Psoas muscle (tissue), 8 donors: ENCODE measurements around the gene ELAVL3. TPM values are rescaled to one million over a fixed set of nuclear protein-coding genes. Genes with fewer than 3 reads are reported as not detected.
"Not testable (repeated sequence)": the region's sequence is repeated elsewhere in the genome, so short reads cannot be mapped to it uniquely, and the experiment has no call there.

Source experiments
- ATAC-seq, 4 donors: fragments of 200-7000 bp; cut with Tn5 transposase; one replicate each; pipeline ENCODE4 v1.9.1; 2020; ENCODE audit warnings: moderate library complexity in 3 of 4, mild to moderate bottlenecking in 2 of 4
- DNase-seq, 2 donors: peaks; one replicate each; pipeline ENCODE4 v3.0.0-alpha.2; 2020
- H3K27ac ChIP-seq: fragments of 200-600 bp; one replicate; pipeline ENCODE4 v1.8.0; 2022
- H3K27me3 ChIP-seq, 3 donors: fragments of 200-600 bp in 1 of 3; one replicate each; pipeline versions ENCODE4 v1.6.1 to v1.8.0; 2013 to 2022; ENCODE audit warnings: low read length in 2 of 3, mild to moderate bottlenecking in 2 of 3, moderate library complexity in 1 of 3; ENCODE audit not compliant: insufficient read depth in 3 of 3
- H3K36me3 ChIP-seq, 2 donors: fragments of 200-600 bp in 1 of 2; one replicate each; pipeline versions ENCODE4 v1.6.1 to v1.8.0; 2013 to 2022; ENCODE audit warnings: low read depth in 1 of 2, mild to moderate bottlenecking in 1 of 2, moderate library complexity in 1 of 2; ENCODE audit not compliant: insufficient read depth in 1 of 2
- H3K4me1 ChIP-seq: fragments of 200-600 bp; one replicate; pipeline ENCODE4 v1.8.0; 2022
- H3K4me3 ChIP-seq: fragments of 200-600 bp; one replicate; pipeline ENCODE4 v1.8.0; 2022; ENCODE audit warnings: mild to moderate bottlenecking
- H3K9me3 ChIP-seq: fragments of 200-600 bp; one replicate; pipeline ENCODE4 v1.8.0; 2022
- CTCF ChIP-seq: fragments of 200-600 bp; IDR thresholded peaks from one replicate; pipeline ENCODE4 v1.8.0; 2022; ENCODE audit warnings: antibody characterized with exemption
- WGBS, 3 donors: extraction: QIAGEN DNeasy Blood & Tissue Kit; methylation state at CpG; one replicate each; pipeline versions ENCODE4 v1.1.6 to v1.1.7; 2013; 5-methylcytosine and 5-hydroxymethylcytosine counted together
- intact Hi-C, 2 donors: fragments of 100-400 bp; cut with DNase I; formaldehyde crosslinking; loops; one replicate each; pipeline versions ENCODE4 v1.11.0 to v1.14.2; 2022
- polyA plus RNA-seq, 3 donors: library from polyadenylated mRNA; stranded (reverse); fragments of 200-250 nt; gene quantifications; one replicate each; pipeline ENCODE4 v1.2.3, GENCODE V29; 2013
- total RNA-seq, 4 donors: library from RNA; stranded (reverse); fragmentation: NEBNext Ultra II Directional in 2 of 4; extraction: Animal tissue kit (Norgen Biotek cat#: 25700) in 2 of 4; gene quantifications; one replicate each; pipeline versions ENCODE4 v1.2.1 to v1.2.4, GENCODE V29; 2021 to 2023
- donor health status: healthy with polysubstance abuse.
- donor health status: DM: no; HTN: no; CAD: no; lungs with moderate emphysema.
- donor health status: Bipolar disorder and iron deficiency.
- donor health status: healthy.
- donor health status: DM: yes; HTN: yes; CAD: no.
- donor health status: DM: no; HTN: no; CAD: no.
- donor health status: DM: no; HTN: no; CAD: no.
- donor health status: DM: yes; HTN: yes; CAD: no.

Gene ELAVL3
- total and polyA plus RNA-seq, 7 donors = 0.03 TPM; not detected in 6

GRCh38 chr19:11473725-11474124 lies 7.1 kb downstream of the ELAVL3 start:
- H3K36me3 ChIP-seq = no peaks in the 10 kb centered on the region
- no peaks in the 10 kb centered on the region for H3K9me3 ChIP-seq
- DNase-seq (no peak), ATAC-seq (no peak)
- H3K4me1 ChIP-seq = no peaks in the 10 kb centered on the region
- 32 to 35% (median 34%) methylated on average over 4 of the region's 4 CpGs for WGBS, 3 donors
- H3K27ac ChIP-seq = no peak overlapping the region
- H3K4me3 ChIP-seq = no peak overlapping the region
- intact Hi-C loops = no loop called here
- no peak for TF ChIP-seq CTCF
- H3K27me3 ChIP-seq = peaks cover 0 to 18% (median 0%) of the 10 kb centered on the region in 3 donors

- H3K9me3 ChIP-seq, H3K4me1 ChIP-seq, H3K27ac ChIP-seq, H3K4me3 ChIP-seq, DNase-seq, intact Hi-C loops, H3K36me3 ChIP-seq, ATAC-seq: not testable (repeated sequence)
- WGBS, 3 donors = 34 to 49% (median 44%) methylated on average over 8 of the region's 8 CpGs
- H3K27me3 ChIP-seq = peaks cover 0 to 10% (median 0%) of the 10 kb centered on the region in 3 donors
These were observed 12.5 kb downstream of the ELAVL3 start for GRCh38 chr19:11468266-11468845.

GRCh38 chr19:11465600-11465999 lies 15.2 kb downstream of the ELAVL3 start:
- no peaks in the 10 kb centered on the region for H3K9me3 ChIP-seq
- no peak for TF ChIP-seq CTCF
- DNase-seq = no peak
- ATAC-seq = no peak
- no peaks in the 10 kb centered on the region for H3K4me1 ChIP-seq
- peaks cover 0 to 1% (median 0%) of the 10 kb centered on the region in 3 donors for H3K27me3 ChIP-seq
- WGBS, 3 donors = 13 to 17% (median 14%) methylated on average over 8 of the region's 8 CpGs
- no peaks in the 10 kb centered on the region for H3K36me3 ChIP-seq
- intact Hi-C loops = no loop called here
- H3K4me3 ChIP-seq = no peak overlapping the region
- H3K27ac ChIP-seq = no peak overlapping the region

GRCh38 chr19:11464333-11465265 lies 16.2 kb downstream of the ELAVL3 start:
- Histone ChIP-seq H3K4me1 (no peaks in the 10 kb centered on the region), H3K36me3 (no peaks in the 10 kb centered on the region), H3K27ac (no peak overlapping the region), H3K9me3 (no peaks in the 10 kb centered on the region), H3K4me3 (no peak overlapping the region), H3K27me3 (peaks cover 0 to 11% (median 3%) of the 10 kb centered on the region in 3 donors)
- ATAC-seq = no peak
- no peak for DNase-seq
- WGBS, 3 donors = 73 to 79% (median 79%) methylated on average over 11 of the region's 11 CpGs
- TF ChIP-seq CTCF = no peak
- intact Hi-C loops = no loop called here

GRCh38 chr19:11463391-11463790 lies 17.5 kb downstream of the ELAVL3 start:
- Histone ChIP-seq H3K4me3 (no peak overlapping the region), H3K27ac (no peak overlapping the region), H3K27me3 (peaks cover 0 to 16% (median 5%) of the 10 kb centered on the region in 3 donors), H3K9me3 (no peaks in the 10 kb centered on the region), H3K4me1 (no peaks in the 10 kb centered on the region), H3K36me3 (no peaks in the 10 kb centered on the region)
- intact Hi-C loops = no loop called here
- no peak for TF ChIP-seq CTCF
- 50 to 52% (median 51%) methylated on average over 12 of the region's 12 CpGs for WGBS, 3 donors
- ATAC-seq (no peak), DNase-seq (no peak)
